HUES64 (cell line): ENCODE measurements around the gene ZSWIM6.
"Not testable (repeated sequence)": the region's sequence is repeated elsewhere in the genome, so short reads cannot be mapped to it uniquely, and the experiment has no call there.

Source experiments
- H3K27ac ChIP-seq: 2 replicates; pipeline ENCODE4 v1.7.0; 2013; ENCODE audit warnings: low read depth, low read length, inconsistent platforms
- H3K27me3 ChIP-seq: 2 replicates; pipeline ENCODE4 v1.6.1; 2013; ENCODE audit warnings: mild to moderate bottlenecking, low read length; ENCODE audit not compliant: insufficient read depth
- H3K36me3 ChIP-seq: 2 replicates; pipeline ENCODE4 v1.6.1; 2013; ENCODE audit warnings: mild to moderate bottlenecking, low read length; ENCODE audit not compliant: insufficient read depth
- H3K4me1 ChIP-seq: 2 replicates; pipeline ENCODE4 v1.6.1; 2013; ENCODE audit warnings: mild to moderate bottlenecking, low read length, moderate library complexity; ENCODE audit not compliant: insufficient read depth
- H3K4me3 ChIP-seq: 2 replicates; pipeline ENCODE4 v1.5.1; 2013; ENCODE audit warnings: mild to moderate bottlenecking, low read length, moderate library complexity
- H3K9ac ChIP-seq: 2 replicates; pipeline ENCODE4 v1.6.1; 2013; ENCODE audit warnings: mild to moderate bottlenecking, low read depth, low read length
- H3K9me3 ChIP-seq: 2 replicates; pipeline ENCODE4 v1.6.1; 2013; ENCODE audit warnings: low read depth, low read length; ENCODE audit not compliant: insufficient read depth
- WGBS: fragments of 150-250, 120-280 bp; methylation state at CpG from one replicate; pipeline ENCODE4 v1.1.7; 2013; ENCODE audit warnings: missing lambda C conversion rate; 5-methylcytosine and 5-hydroxymethylcytosine counted together

ZSWIM6 gene

GRCh38 chr5:61412361-61412760 is 80.3 kb downstream of the ZSWIM6 start:
- H3K27me3 ChIP-seq: no peaks in the 10 kb centered on the region
- no peak overlapping the region for H3K9ac ChIP-seq
- peaks cover 76% of the 10 kb centered on the region for H3K4me1 ChIP-seq
- H3K9me3 ChIP-seq: no peaks in the 10 kb centered on the region
- H3K4me3 ChIP-seq: no peak overlapping the region
- no peak overlapping the region for H3K27ac ChIP-seq
- 93% methylated on average over 2 of the region's 2 CpGs for WGBS
- no peaks in the 10 kb centered on the region for H3K36me3 ChIP-seq

GRCh38 chr5:61413205-61413604 is 81.1 kb downstream of the ZSWIM6 start:
- not testable (repeated sequence) for H3K9ac ChIP-seq, H3K36me3 ChIP-seq, H3K27me3 ChIP-seq, H3K4me3 ChIP-seq, H3K9me3 ChIP-seq, H3K27ac ChIP-seq
- H3K4me1 ChIP-seq: peaks cover 75% of the 10 kb centered on the region
- no CpG with 5 or more reads among the region's 2 CpGs for WGBS

GRCh38 chr5:61414806-61415205 is 82.7 kb downstream of the ZSWIM6 start:
- WGBS: 87% methylated on average over 5 of the region's 6 CpGs
- no peak overlapping the region for H3K9ac ChIP-seq
- H3K4me1 ChIP-seq: peaks cover 62% of the 10 kb centered on the region
- no peaks in the 10 kb centered on the region for H3K9me3 ChIP-seq
- H3K36me3 ChIP-seq: no peaks in the 10 kb centered on the region
- no peak overlapping the region for H3K27ac ChIP-seq
- H3K27me3 ChIP-seq: no peaks in the 10 kb centered on the region
- H3K4me3 ChIP-seq: no peak overlapping the region

GRCh38 chr5:61416010-61416409 is 84.0 kb downstream of the ZSWIM6 start:
- Histone ChIP-seq H3K36me3 (no peaks in the 10 kb centered on the region), H3K27ac (peak overlapping the region; percentile 29), H3K9me3 (no peaks in the 10 kb centered on the region), H3K9ac (peak overlapping the region; percentile 10; the same call in 1 of the 2 replicates), H3K4me3 (0 out of 2 replicates have a peak overlapping the region, but pooled peaks have one; percentile 2), H3K4me1 (peaks cover 54% of the 10 kb centered on the region), H3K27me3 (no peaks in the 10 kb centered on the region)
- 26% methylated on average over 4 of the region's 5 CpGs for WGBS

- Histone ChIP-seq H3K4me1 (peaks cover 49% of the 10 kb centered on the region), H3K4me3 (0 out of 2 replicates have a peak overlapping the region, but pooled peaks have one; percentile 2), H3K36me3 (no peaks in the 10 kb centered on the region), H3K9ac (peak overlapping the region; percentile 10; the same call in 1 of the 2 replicates), H3K27me3 (no peaks in the 10 kb centered on the region), H3K9me3 (no peaks in the 10 kb centered on the region), H3K27ac (peak overlapping the region; percentile 29)
- 21% methylated on average over 1 of the region's 1 CpG for WGBS
Observed at GRCh38 chr5:61416420-61416819, 84.4 kb downstream of the ZSWIM6 start.

- H3K4me1 ChIP-seq: peaks cover 40% of the 10 kb centered on the region
- H3K27ac ChIP-seq: no peak overlapping the region
- no peaks in the 10 kb centered on the region for H3K9me3 ChIP-seq
- no peaks in the 10 kb centered on the region for H3K36me3 ChIP-seq
- H3K4me3 ChIP-seq: no peak overlapping the region
- no peaks in the 10 kb centered on the region for H3K27me3 ChIP-seq
- no peak overlapping the region for H3K9ac ChIP-seq
- WGBS: 78% methylated on average over 3 of the region's 3 CpGs
Observed at GRCh38 chr5:61417340-61417739, 85.3 kb downstream of the ZSWIM6 start.

GRCh38 chr5:61417851-61418250 is 85.8 kb downstream of the ZSWIM6 start:
- Histone ChIP-seq H3K4me3 (no peak overlapping the region), H3K9ac (no peak overlapping the region), H3K27me3 (no peaks in the 10 kb centered on the region), H3K27ac (no peak overlapping the region), H3K9me3 (no peaks in the 10 kb centered on the region), H3K36me3 (no peaks in the 10 kb centered on the region), H3K4me1 (peaks cover 40% of the 10 kb centered on the region)
- whole genome bisulfite sequencing: 60% methylated on average over 1 of the region's 1 CpG

GRCh38 chr5:61419106-61419505 is 87.0 kb downstream of the ZSWIM6 start:
- Histone ChIP-seq H3K9ac (no peak overlapping the region), H3K4me3 (no peak overlapping the region), H3K36me3 (no peaks in the 10 kb centered on the region), H3K4me1 (peaks cover 43% of the 10 kb centered on the region), H3K27ac (no peak overlapping the region), H3K27me3 (no peaks in the 10 kb centered on the region), H3K9me3 (no peaks in the 10 kb centered on the region)
- WGBS: 95% methylated on average over 2 of the region's 2 CpGs

- no peaks in the 10 kb centered on the region for H3K36me3 ChIP-seq
- peaks cover 36% of the 10 kb centered on the region for H3K4me1 ChIP-seq
- H3K27ac ChIP-seq: no peak overlapping the region
- no CpG with 5 or more reads among the region's 1 CpG for WGBS
- no peaks in the 10 kb centered on the region for H3K27me3 ChIP-seq
- no peaks in the 10 kb centered on the region for H3K9me3 ChIP-seq
- H3K4me3 ChIP-seq: no peak overlapping the region
- H3K9ac ChIP-seq: no peak overlapping the region
Observed at GRCh38 chr5:61420016-61420415, 88.0 kb downstream of the ZSWIM6 start.

GRCh38 chr5:61421262-61421661 is 89.2 kb downstream of the ZSWIM6 start:
- not testable (repeated sequence) for H3K36me3 ChIP-seq, H3K27ac ChIP-seq, H3K27me3 ChIP-seq, H3K9me3 ChIP-seq, H3K9ac ChIP-seq, H3K4me3 ChIP-seq
- peaks cover 26% of the 10 kb centered on the region for H3K4me1 ChIP-seq

GRCh38 chr5:61423487-61424145 is 91.6 kb downstream of the ZSWIM6 start:
- no peak overlapping the region for H3K27ac ChIP-seq
- no peak overlapping the region for H3K4me3 ChIP-seq
- no peak overlapping the region for H3K9ac ChIP-seq
- no peaks in the 10 kb centered on the region for H3K36me3 ChIP-seq
- no peaks in the 10 kb centered on the region for H3K27me3 ChIP-seq
- peaks cover 12% of the 10 kb centered on the region for H3K4me1 ChIP-seq
- H3K9me3 ChIP-seq: no peaks in the 10 kb centered on the region
- WGBS: 85% methylated on average over 3 of the region's 3 CpGs

- H3K4me3 ChIP-seq: no peak overlapping the region
- no peaks in the 10 kb centered on the region for H3K9me3 ChIP-seq
- no peak overlapping the region for H3K9ac ChIP-seq
- H3K4me1 ChIP-seq: peaks cover 27% of the 10 kb centered on the region
- WGBS: no CpG with 5 or more reads among the region's 1 CpG
- H3K27me3 ChIP-seq: no peaks in the 10 kb centered on the region
- no peaks in the 10 kb centered on the region for H3K36me3 ChIP-seq
- no peak overlapping the region for H3K27ac ChIP-seq
Observed at GRCh38 chr5:61425918-61426317, 93.9 kb downstream of the ZSWIM6 start.
